Small intestine (tissue), 7 donors: ENCODE results near the gene FAM174A. TPM values are rescaled to one million over a fixed set of nuclear protein-coding genes. Genes with fewer than 3 reads are reported as not detected.
"Not testable (repeated sequence)": the region's sequence is repeated elsewhere in the genome, so short reads cannot be mapped to it uniquely, and the experiment has no call there.

ENCODE experiments used
- DNase-seq, 2 donors: peaks; one replicate each; pipeline versions ENCODE4 v3.0.0 to v3.0.0-alpha.2; 2013
- FAIRE-seq: peaks from 2 replicates; lab custom pipeline; 2012; peaks lifted over from hg19 to GRCh38; lab: Jason Lieb, UNC
- H3K27ac ChIP-seq, 3 donors: one replicate each; pipeline ENCODE4 v1.5.1; 2013; ENCODE audit warnings: low read length in 2 of 3, mild to moderate bottlenecking in 2 of 3, control low read depth in 1 of 3, inconsistent platforms in 1 of 3, low read depth in 1 of 3, moderate library complexity in 1 of 3
- H3K27me3 ChIP-seq, 3 donors: one replicate each; pipeline ENCODE4 v1.6.1; 2013; ENCODE audit warnings: low read length in 3 of 3, inconsistent platforms in 1 of 3; ENCODE audit not compliant: control insufficient read depth in 3 of 3, insufficient read depth in 3 of 3
- H3K36me3 ChIP-seq, 3 donors: one replicate each; pipeline ENCODE4 v1.6.1; 2013; ENCODE audit warnings: low read length in 3 of 3, inconsistent platforms in 1 of 3, low read depth in 1 of 3, mild to moderate bottlenecking in 1 of 3, moderate library complexity in 1 of 3; ENCODE audit not compliant: control insufficient read depth in 3 of 3, insufficient read depth in 2 of 3
- H3K4me1 ChIP-seq, 3 donors: one replicate each; pipeline ENCODE4 v1.6.1; 2013; ENCODE audit warnings: low read length in 2 of 3, inconsistent platforms in 1 of 3, low read depth in 1 of 3, mild to moderate bottlenecking in 1 of 3, moderate library complexity in 1 of 3; ENCODE audit not compliant: control insufficient read depth in 3 of 3, insufficient read depth in 2 of 3
- H3K4me3 ChIP-seq, 3 donors: one replicate each; pipeline ENCODE4 v1.5.1; 2013; ENCODE audit warnings: low read length in 3 of 3, control low read depth in 1 of 3, inconsistent platforms in 1 of 3, low read depth in 1 of 3, mild to moderate bottlenecking in 1 of 3, moderate library complexity in 1 of 3
- H3K9me3 ChIP-seq, 2 donors: one replicate each; pipeline ENCODE4 v1.6.1; 2013; ENCODE audit warnings: low read depth in 1 of 2, low read length in 1 of 2; ENCODE audit not compliant: control insufficient read depth in 2 of 2, insufficient read depth in 1 of 2
- WGBS, 3 donors: extraction: QIAGEN DNeasy Blood & Tissue Kit; methylation state at CpG; one replicate each; pipeline ENCODE4 v1.1.7; 2013; 5-methylcytosine and 5-hydroxymethylcytosine counted together
- polyA plus RNA-seq, 4 donors: library from polyadenylated mRNA; stranded (reverse) in 3 of 4; unstranded in 1 of 4; fragments of 200-250 nt in 3 of 4; fragments of 120-200 nt in 1 of 4; gene quantifications; one replicate each; pipeline versions ENCODE4 v1.2.1 to v1.2.3, GENCODE V29; 2013
- donor health status: healthy with polysubstance abuse.
- donor health status: control.
- donor health status: control.
- donor health status: Bipolar disorder and iron deficiency.
- donor health status: healthy.

The FAM174A gene
- polyA plus RNA-seq, 4 donors, result 8.9 to 22.2 (median 16.2) TPM

- H3K9me3 ChIP-seq, result no peaks in the 10 kb centered on the region
- WGBS, 3 donors, result 84 to 92% (median 89%) methylated on average over 5 of the region's 5 CpGs
- H3K4me3 ChIP-seq, result no peak overlapping the region
- FAIRE-seq (no peak), DNase-seq (no peak)
- peaks cover 0 to 10% (median 0%) of the 10 kb centered on the region in 3 donors for H3K36me3 ChIP-seq
- H3K4me1 ChIP-seq, result no peaks in the 10 kb centered on the region
- no peak overlapping the region for H3K27ac ChIP-seq
- no peaks in the 10 kb centered on the region for H3K27me3 ChIP-seq
Observed at GRCh38 chr5:100584889-100585288, 49.7 kb downstream of the FAM174A start.

GRCh38 chr5:100590867-100591266 is 55.7 kb downstream of the FAM174A start:
- H3K4me1 ChIP-seq, result no peaks in the 10 kb centered on the region
- no peaks in the 10 kb centered on the region for H3K27me3 ChIP-seq
- H3K27ac ChIP-seq, result no peak overlapping the region
- peak in 1 of 2 donors; percentile 8 for DNase-seq
- FAIRE-seq, result no peak
- H3K36me3 ChIP-seq, result no peaks in the 10 kb centered on the region
- H3K9me3 ChIP-seq, result no peaks in the 10 kb centered on the region
- 74 to 97% (median 76%) methylated on average over 1 of the region's 1 CpG for WGBS, 3 donors
- H3K4me3 ChIP-seq, result no peak overlapping the region

- H3K27ac ChIP-seq, result no peak overlapping the region
- H3K27me3 ChIP-seq, result no peaks in the 10 kb centered on the region
- no peaks in the 10 kb centered on the region for H3K36me3 ChIP-seq
- whole genome bisulfite sequencing, 3 donors, result 41 to 46% (median 45%) methylated on average over 7 of the region's 7 CpGs
- no peak overlapping the region for H3K4me3 ChIP-seq
- FAIRE-seq, result no peak
- H3K4me1 ChIP-seq, result no peaks in the 10 kb centered on the region
- peak; percentile 30 to 48 for DNase-seq
- H3K9me3 ChIP-seq, result no peaks in the 10 kb centered on the region
Observed at GRCh38 chr5:100595152-100595811, 60.1 kb downstream of the FAM174A start.

- Histone ChIP-seq H3K27me3 (no peaks in the 10 kb centered on the region), H3K9me3 (no peaks in the 10 kb centered on the region), H3K36me3 (no peaks in the 10 kb centered on the region), H3K4me3 (no peak overlapping the region), H3K4me1 (no peaks in the 10 kb centered on the region), H3K27ac (peak overlapping the region in 1 of 3 donors; percentile 32)
- DNase-seq (no peak), FAIRE-seq (no peak)
- WGBS, 3 donors, result 68 to 83% (median 72%) methylated on average over 3 of the region's 3 CpGs
Observed at GRCh38 chr5:100595812-100596173, 60.6 kb downstream of the FAM174A start.

DNA sequence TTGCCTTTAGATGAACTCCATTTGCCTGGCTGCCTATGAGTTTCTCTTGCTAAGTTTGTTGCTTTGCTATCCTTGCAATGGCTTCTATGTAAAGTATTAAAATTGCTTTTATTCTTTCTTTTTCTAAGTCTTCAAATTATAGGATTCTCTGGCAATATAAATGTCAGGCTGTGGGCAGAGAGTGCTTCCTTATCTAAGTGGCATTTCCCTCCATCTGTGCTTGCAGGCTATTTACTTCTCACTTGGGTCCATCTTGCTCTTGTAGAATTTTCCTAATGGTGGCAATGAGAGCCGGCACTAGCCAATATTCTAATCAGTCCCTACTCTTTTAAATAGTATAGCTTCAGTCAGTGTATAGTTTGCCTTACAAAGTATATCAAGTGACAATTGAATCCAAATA is 63.3 kb downstream of the FAM174A start:
- H3K27me3 ChIP-seq, result no peaks in the 10 kb centered on the region
- no peaks in the 10 kb centered on the region for H3K36me3 ChIP-seq
- 86 to 93% (median 93%) methylated on average over 1 of the region's 1 CpG for WGBS, 3 donors

DNA sequence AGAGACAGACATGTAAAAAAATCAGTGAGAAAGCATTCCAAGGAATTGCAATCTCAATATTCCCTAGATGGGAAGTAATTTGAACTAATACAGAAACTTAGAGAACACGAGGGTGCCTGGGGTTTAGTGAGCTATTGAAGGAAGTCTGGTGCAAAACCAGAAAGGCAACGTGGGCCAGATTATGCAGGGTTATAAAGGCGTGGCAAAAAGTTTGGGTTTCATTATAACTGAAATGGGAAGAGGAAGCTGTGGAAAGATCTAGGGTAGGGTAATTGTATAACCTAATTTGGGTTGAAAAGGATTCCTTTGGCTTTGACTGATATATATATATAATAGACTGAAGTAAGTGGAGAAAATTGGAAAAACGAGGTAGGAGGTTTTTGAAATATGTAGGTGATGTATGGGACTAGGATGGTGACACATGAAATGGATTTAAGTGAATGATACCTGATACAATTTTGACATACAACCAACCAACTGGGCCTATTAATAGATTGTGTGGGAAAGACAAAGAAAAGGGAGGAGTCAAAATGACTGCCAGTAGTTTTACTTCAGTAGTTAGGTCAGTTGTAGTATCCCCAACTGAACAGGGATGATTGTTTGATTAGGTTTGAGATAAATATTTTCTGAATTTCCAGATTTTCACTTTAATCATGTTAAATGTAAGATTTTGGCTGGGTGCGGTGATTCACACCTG is 65.3 kb downstream of the FAM174A start:
- FAIRE-seq, result no peak
- no peaks in the 10 kb centered on the region for H3K4me1 ChIP-seq
- 55 to 65% (median 55%) methylated on average over 5 of the region's 5 CpGs for WGBS, 3 donors
- no peak overlapping the region for H3K4me3 ChIP-seq
- H3K9me3 ChIP-seq, result no peaks in the 10 kb centered on the region
- no peaks in the 10 kb centered on the region for H3K36me3 ChIP-seq
- DNase-seq, result no peak
- H3K27me3 ChIP-seq, result no peaks in the 10 kb centered on the region
- H3K27ac ChIP-seq, result no peak overlapping the region

More for the DNA sequence above, 63.3 kb downstream of the FAM174A start:
- H3K4me1 ChIP-seq, result no peaks in the 10 kb centered on the region
- FAIRE-seq (no peak), DNase-seq (no peak)
- no peak overlapping the region for H3K27ac ChIP-seq
- H3K4me3 ChIP-seq, result no peak overlapping the region
- H3K9me3 ChIP-seq, result no peaks in the 10 kb centered on the region

DNA sequence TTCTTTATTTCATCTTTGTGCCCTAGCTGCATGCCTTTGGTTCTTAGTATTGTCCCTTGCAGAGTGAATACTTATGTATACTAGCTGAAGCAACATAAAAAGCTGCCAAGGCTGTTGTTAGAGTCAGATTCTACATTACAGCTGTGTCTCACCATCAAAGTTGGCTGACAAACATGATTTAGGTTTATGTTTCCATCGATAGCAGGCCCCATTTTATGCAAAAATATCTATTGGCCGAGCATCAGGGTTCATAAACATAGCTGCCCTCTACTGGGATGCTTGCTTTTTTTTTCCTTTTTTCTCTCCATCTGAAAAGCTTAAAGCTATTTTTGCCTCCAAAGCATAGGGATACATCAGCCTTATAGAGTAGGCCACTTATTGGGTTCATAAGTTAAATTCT is 68.0 kb downstream of the FAM174A start:
- FAIRE-seq (no peak), DNase-seq (no peak)
- no peak overlapping the region for H3K27ac ChIP-seq
- 57 to 79% (median 71%) methylated on average over 2 of the region's 2 CpGs for WGBS, 3 donors
- H3K27me3 ChIP-seq, result no peaks in the 10 kb centered on the region
- H3K4me1 ChIP-seq, result no peaks in the 10 kb centered on the region
- no peaks in the 10 kb centered on the region for H3K9me3 ChIP-seq
- no peaks in the 10 kb centered on the region for H3K36me3 ChIP-seq
- H3K4me3 ChIP-seq, result no peak overlapping the region

DNA sequence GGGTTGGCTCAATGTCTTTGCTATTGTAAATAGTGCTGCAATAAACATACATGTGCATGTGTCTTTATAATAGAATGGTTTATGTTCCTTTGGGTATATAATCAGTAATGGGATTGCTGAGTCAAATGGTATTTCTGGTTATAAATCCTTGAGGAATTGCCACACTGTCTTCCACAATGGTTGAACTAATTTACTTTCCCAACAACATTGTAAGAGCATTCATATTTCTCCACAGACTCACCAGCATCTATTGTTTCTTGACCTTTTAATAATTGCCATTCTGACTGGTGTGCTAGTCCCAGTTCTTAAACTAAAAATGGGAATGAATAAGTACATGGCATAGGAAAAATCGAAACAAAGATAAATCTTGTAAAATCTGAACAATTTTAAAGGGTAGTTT is 68.8 kb downstream of the FAM174A start:
- not testable (repeated sequence) for FAIRE-seq, DNase-seq, H3K9me3 ChIP-seq, H3K4me1 ChIP-seq, H3K27ac ChIP-seq, H3K27me3 ChIP-seq, H3K4me3 ChIP-seq, H3K36me3 ChIP-seq
- WGBS, 3 donors, result 76 to 86% (median 80%) methylated on average over 1 of the region's 1 CpG
